GM23338 (cell line): ENCODE data around the gene PGAP3. TPM values are rescaled to one million over a fixed set of nuclear protein-coding genes. Genes with fewer than 3 reads are reported as not detected.

Experiments
- ATAC-seq: fragments of 200-7000 bp; cut with Tn5 transposase; 3 replicates; pipeline ENCODE4 v1.9.1; 2020
- DNase-seq: peaks from one replicate; pipeline ENCODE4 v3.0.0-alpha.2; 2015; ENCODE audit warnings: low spot score
- H2AFZ ChIP-seq: fragments of 200-600 bp; sonication (generic); 2 replicates; pipeline ENCODE4 v1.8.0; 2016; ENCODE audit warnings: antibody characterized with exemption, mild to moderate bottlenecking, moderate library complexity
- H3F3A ChIP-seq: fragments of 200-600 bp; sonication (generic); replicated peaks from 2 replicates; pipeline ENCODE4 v1.8.0; 2017; ENCODE audit warnings: antibody characterized with exemption, mixed run types, low read depth
- H3K27ac ChIP-seq: fragments of 200-600 bp; sonication (generic); 2 replicates; pipeline ENCODE4 v1.6.1; 2016; ENCODE audit warnings: low read depth
- H3K27me3 ChIP-seq: fragments of 200-600 bp; sonication (generic); 2 replicates; pipeline ENCODE4 v1.8.0; 2016; ENCODE audit warnings: mild to moderate bottlenecking, mixed run types, moderate library complexity; ENCODE audit not compliant: insufficient read depth
- H3K36me3 ChIP-seq: fragments of 200-600 bp; sonication (generic); 2 replicates; pipeline ENCODE4 v1.8.0; 2016; ENCODE audit warnings: mild to moderate bottlenecking; ENCODE audit not compliant: insufficient read depth
- H3K4me1 ChIP-seq: fragments of 200-600 bp; sonication (generic); 2 replicates; pipeline ENCODE4 v1.8.0; 2016; ENCODE audit warnings: mild to moderate bottlenecking, moderate library complexity; ENCODE audit not compliant: insufficient read depth
- H3K4me2 ChIP-seq: fragments of 200-600 bp; sonication (generic); 2 replicates; pipeline ENCODE4 v1.7.1; 2017; ENCODE audit warnings: mixed run types
- H3K4me3 ChIP-seq: fragments of 200-600 bp; sonication (generic); 2 replicates; pipeline ENCODE4 v1.6.1; 2016; ENCODE audit warnings: mixed run types
- H3K79me2 ChIP-seq: fragments of 200-600 bp; sonication (generic); replicated peaks from 2 replicates; pipeline ENCODE4 v1.8.0; 2017; ENCODE audit warnings: mild to moderate bottlenecking; ENCODE audit not compliant: insufficient read depth
- H3K9me2 ChIP-seq: fragments of 200-600 bp; sonication (generic); 2 replicates; pipeline ENCODE4 v1.8.0; 2017; ENCODE audit not compliant: insufficient read depth
- H4K20me1 ChIP-seq: fragments of 200-600 bp; sonication (generic); replicated peaks from 2 replicates; pipeline ENCODE4 v1.8.0; 2017; ENCODE audit warnings: mild to moderate bottlenecking; ENCODE audit not compliant: insufficient read depth
- H3K27ac Mint-ChIP-seq: 2 replicates; pipeline ENCODE4 v1.8.0; 2020; ENCODE audit warnings: inconsistent platforms, mild to moderate bottlenecking, moderate library complexity, mixed read lengths
- H3K27me3 Mint-ChIP-seq: 3 replicates; pipeline ENCODE4 v1.8.0; 2022; ENCODE audit warnings: low read depth, mild to moderate bottlenecking, moderate library complexity, mixed read lengths, inconsistent platforms; ENCODE audit not compliant: insufficient read depth, poor library complexity
- H3K36me3 Mint-ChIP-seq: 3 replicates; pipeline ENCODE4 v1.8.0; 2021; ENCODE audit warnings: low read depth, mild to moderate bottlenecking, inconsistent platforms, moderate library complexity, mixed read lengths
- H3K4me1 Mint-ChIP-seq: 3 replicates; pipeline ENCODE4 v1.8.0; 2020; ENCODE audit warnings: mild to moderate bottlenecking, inconsistent platforms, mixed read lengths
- H3K4me3 Mint-ChIP-seq: 3 replicates; pipeline ENCODE4 v1.8.0; 2021; ENCODE audit warnings: moderate library complexity, mild to moderate bottlenecking, inconsistent platforms, mixed read lengths
- H3K9me3 Mint-ChIP-seq: 3 replicates; pipeline ENCODE4 v1.8.0; 2020; ENCODE audit warnings: moderate library complexity, mild to moderate bottlenecking, inconsistent platforms, mixed read lengths
- CREB1 ChIP-seq: fragments of 250-450 bp; sonication (Bioruptor Pico); IDR thresholded peaks from 2 replicates; pipeline ENCODE4 v1.5.0; 2020; ENCODE audit warnings: low read depth, mild to moderate bottlenecking, moderate library complexity
- EZH2 ChIP-seq: fragments of 200-600 bp; sonication (generic); IDR thresholded peaks from one replicate; pipeline ENCODE4 v1.8.0; 2017; ENCODE audit warnings: antibody characterized with exemption, mild to moderate bottlenecking, low read depth; ENCODE audit not compliant: unreplicated experiment
- EZH2phosphoT487 ChIP-seq: fragments of 200-600 bp; sonication (generic); IDR thresholded peaks from one replicate; pipeline ENCODE4 v1.8.1; 2018; ENCODE audit warnings: antibody characterized with exemption; ENCODE audit not compliant: unreplicated experiment
- JUNB ChIP-seq: IDR thresholded peaks from one replicate; pipeline ENCODE4 v1.6.1; 2016; ENCODE audit warnings: antibody characterized with exemption; ENCODE audit not compliant: unreplicated experiment
- NANOG ChIP-seq: IDR thresholded peaks from 2 replicates; pipeline ENCODE4 v1.6.1; 2016; ENCODE audit warnings: antibody characterized with exemption, borderline replicate concordance
- POLR2AphosphoS5 ChIP-seq: IDR thresholded peaks from 2 replicates; pipeline ENCODE4 v1.6.1; 2016; ENCODE audit warnings: antibody characterized with exemption, low read depth
- STAT1 ChIP-seq: IDR thresholded peaks from one replicate; pipeline ENCODE4 v1.6.1; 2016; ENCODE audit warnings: antibody characterized with exemption; ENCODE audit not compliant: unreplicated experiment
- ZNF114 ChIP-seq: fragments of 250-450 bp; sonication (Bioruptor Pico); IDR thresholded peaks from 2 replicates; pipeline ENCODE4 v1.5.0; 2020; ENCODE audit warnings: mild to moderate bottlenecking, moderate library complexity
- ZNF331 ChIP-seq: fragments of 250-450 bp; sonication (Bioruptor Pico); IDR thresholded peaks from 2 replicates; pipeline ENCODE4 v1.5.0; 2020; ENCODE audit warnings: low read depth, mild to moderate bottlenecking, moderate library complexity
- polyA plus RNA-seq: library from polyadenylated mRNA; unstranded; fragments of >200 nt; fragmentation: Nextera tagmentation; extraction: Ambion mirVana; gene quantifications from 2 replicates; pipeline ENCODE4 v1.2.1, GENCODE V29; 2016
- total RNA-seq: library from RNA; depleted of rRNA; stranded (reverse); fragments of >200 nt; shearing (Covaris generic); gene quantifications from 2 replicates; pipeline ENCODE4 v1.2.3, GENCODE V29; 2014
- TF ChIP-seq, protein P1 (sequence below): IDR thresholded peaks from 2 replicates; pipeline ENCODE4 v1.6.1; 2016; ENCODE audit warnings: antibody characterized with exemption
- TF ChIP-seq, protein P2 (sequence below): IDR thresholded peaks from one replicate; pipeline ENCODE4 v1.6.1; 2018; ENCODE audit warnings: antibody characterized with exemption; ENCODE audit not compliant: unreplicated experiment
- TF ChIP-seq, protein P3 (sequence below), 2 experiments: fragments of 200-600 bp in 1 of 2; sonication (generic) in 1 of 2; conservative IDR thresholded peaks; 2 replicates each; pipeline versions ENCODE4 v1.5.1 to v1.6.1; 2016 to 2017; ENCODE audit warnings: antibody characterized with exemption in 2 of 2, low read depth in 2 of 2, mild to moderate bottlenecking in 2 of 2, moderate library complexity in 1 of 2

PGAP3 gene
- total and polyA plus RNA-seq, 2 experiments from 2014 or later = 7.0 to 10.7 TPM

DNA sequence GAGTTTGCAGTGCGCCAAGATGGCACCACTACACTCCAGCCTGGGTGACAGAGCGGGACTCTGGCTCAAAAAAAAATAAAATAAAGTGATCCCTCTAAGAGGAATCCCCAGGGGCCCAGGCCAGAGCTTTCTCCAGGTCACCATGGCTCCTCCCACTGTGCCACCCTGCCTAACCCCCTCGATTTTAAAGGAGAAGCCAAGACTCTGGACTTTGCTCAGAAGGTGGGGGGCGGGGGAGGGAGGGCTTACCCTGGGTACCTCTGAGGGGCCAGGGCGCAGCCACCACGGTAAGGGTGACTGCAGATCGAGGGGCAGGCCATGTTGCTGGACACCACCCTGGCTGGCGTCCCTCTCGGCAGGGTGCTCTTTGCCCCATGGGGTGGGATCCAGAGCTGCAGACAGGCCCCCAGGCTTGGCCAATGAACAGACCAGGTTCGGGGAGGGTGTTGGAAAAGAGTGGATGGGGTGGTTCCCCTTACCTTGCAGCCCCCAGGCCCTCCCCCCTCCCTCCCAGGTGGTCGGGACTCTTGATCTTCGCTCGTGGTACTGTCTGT, 49.4 kb upstream of the PGAP3 start:
- Histone ChIP-seq H3K36me3 (no peaks in the 10 kb centered on the region), H3K4me1 (peaks cover 33% of the 10 kb centered on the region), H3K27ac (no peak overlapping the region), H3K9me2 (no peaks in the 10 kb centered on the region), H3F3A (peaks cover 22% of the 10 kb centered on the region), H3K4me2 (peak overlapping the region; percentile 100), H3K27me3 (no peaks in the 10 kb centered on the region), H4K20me1 (no peaks in the 10 kb centered on the region), H3K79me2 (peaks cover 18% of the 10 kb centered on the region), H3K4me3 (peak overlapping the region; percentile 98), H2AFZ (peak overlapping the region; percentile 93; the same call in 1 of the 2 replicates)
- TF ChIP-seq POLR2AphosphoS5 (no peak), CREB1 (CRISPR knock-in tag) (no peak), STAT1 (no peak), EZH2phosphoT487 (no peak)
- TF ChIP-seq, protein P1, sequence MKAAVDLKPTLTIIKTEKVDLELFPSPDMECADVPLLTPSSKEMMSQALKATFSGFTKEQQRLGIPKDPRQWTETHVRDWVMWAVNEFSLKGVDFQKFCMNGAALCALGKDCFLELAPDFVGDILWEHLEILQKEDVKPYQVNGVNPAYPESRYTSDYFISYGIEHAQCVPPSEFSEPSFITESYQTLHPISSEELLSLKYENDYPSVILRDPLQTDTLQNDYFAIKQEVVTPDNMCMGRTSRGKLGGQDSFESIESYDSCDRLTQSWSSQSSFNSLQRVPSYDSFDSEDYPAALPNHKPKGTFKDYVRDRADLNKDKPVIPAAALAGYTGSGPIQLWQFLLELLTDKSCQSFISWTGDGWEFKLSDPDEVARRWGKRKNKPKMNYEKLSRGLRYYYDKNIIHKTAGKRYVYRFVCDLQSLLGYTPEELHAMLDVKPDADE = no peak
- Mint-ChIP-seq H3K36me3 (no peaks in the 10 kb centered on the region), H3K27ac (no peak overlapping the region), H3K4me1 (peaks cover 41% of the 10 kb centered on the region), H3K4me3 (peak overlapping the region; percentile 88), H3K27me3 (peaks cover 18% of the 10 kb centered on the region), H3K9me3 (no peaks in the 10 kb centered on the region; the same call in 2 of the 3 replicates)
- DNase-seq (no peak), ATAC-seq (no peak)

DNA sequence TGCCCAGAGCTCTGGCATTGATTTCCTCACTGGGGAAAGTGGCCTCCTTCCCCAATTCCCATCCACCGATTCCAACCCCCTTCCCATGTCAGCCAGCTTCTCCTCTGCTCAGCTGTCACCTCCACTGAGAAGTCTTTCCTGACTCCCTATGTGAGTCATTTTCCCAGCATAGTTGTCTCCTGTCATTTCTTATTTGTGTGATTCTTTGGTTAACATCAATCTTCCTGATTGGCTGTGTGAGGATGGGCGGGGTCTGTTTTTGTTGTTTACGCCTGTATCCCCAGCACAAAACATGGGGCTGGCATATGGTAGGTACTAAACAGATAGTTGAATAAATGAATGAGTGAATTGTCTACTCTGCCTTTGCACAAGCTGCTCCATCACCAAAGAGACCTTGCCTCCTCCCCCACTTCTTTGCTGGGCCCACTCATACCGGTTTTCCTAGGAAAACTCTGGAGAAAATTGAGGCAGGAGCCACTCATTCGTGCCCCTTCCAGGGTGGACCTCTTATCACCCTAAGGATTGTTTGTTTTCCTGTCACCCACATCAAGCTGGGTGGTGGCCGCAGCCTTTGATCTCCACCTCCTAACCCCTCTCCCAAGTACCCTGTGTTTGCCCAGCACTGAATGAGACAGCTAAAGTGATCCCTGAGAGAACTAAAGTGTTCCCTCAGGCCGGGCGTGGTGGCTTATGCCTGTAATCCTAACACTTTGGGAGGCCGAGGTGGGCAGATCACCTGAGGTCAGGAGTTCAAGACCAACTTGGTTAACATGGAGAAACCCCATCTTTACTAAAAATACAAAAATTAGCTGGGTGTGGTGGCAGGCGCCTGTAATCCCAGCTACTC, 48.7 kb upstream of the PGAP3 start:
- no peaks in the 10 kb centered on the region for H3K36me3 Mint-ChIP-seq
- H3K4me3 Mint-ChIP-seq = peak overlapping the region; percentile 16
- Histone ChIP-seq H3K79me2 (peaks cover 12% of the 10 kb centered on the region), H2AFZ (no peak overlapping the region), H3K9me2 (no peaks in the 10 kb centered on the region), H3K4me3 (no peak overlapping the region), H3K36me3 (no peaks in the 10 kb centered on the region), H3F3A (peaks cover 22% of the 10 kb centered on the region), H3K27ac (peak overlapping the region; percentile 50; the same call in 1 of the 2 replicates), H3K4me2 (peak overlapping the region; percentile 100), H3K27me3 (no peaks in the 10 kb centered on the region), H3K4me1 (peaks cover 32% of the 10 kb centered on the region), H4K20me1 (no peaks in the 10 kb centered on the region)
- no peaks in the 10 kb centered on the region; the same call in 2 of the 3 replicates for H3K9me3 Mint-ChIP-seq
- ATAC-seq (no peak), DNase-seq (peak; percentile 53)
- no peak overlapping the region; the same call in 1 of the 2 replicates for H3K27ac Mint-ChIP-seq
- peaks cover 18% of the 10 kb centered on the region for H3K27me3 Mint-ChIP-seq
- H3K4me1 Mint-ChIP-seq = peaks cover 40% of the 10 kb centered on the region
- TF ChIP-seq ZNF331 (CRISPR knock-in tag) (no peak), EZH2 (no peak), NANOG (no peak), POLR2AphosphoS5 (no peak), JUNB (no peak), ZNF114 (CRISPR knock-in tag) (no peak), STAT1 (no peak), CREB1 (CRISPR knock-in tag) (no peak), EZH2phosphoT487 (no peak)
- TF ChIP-seq, protein P2, sequence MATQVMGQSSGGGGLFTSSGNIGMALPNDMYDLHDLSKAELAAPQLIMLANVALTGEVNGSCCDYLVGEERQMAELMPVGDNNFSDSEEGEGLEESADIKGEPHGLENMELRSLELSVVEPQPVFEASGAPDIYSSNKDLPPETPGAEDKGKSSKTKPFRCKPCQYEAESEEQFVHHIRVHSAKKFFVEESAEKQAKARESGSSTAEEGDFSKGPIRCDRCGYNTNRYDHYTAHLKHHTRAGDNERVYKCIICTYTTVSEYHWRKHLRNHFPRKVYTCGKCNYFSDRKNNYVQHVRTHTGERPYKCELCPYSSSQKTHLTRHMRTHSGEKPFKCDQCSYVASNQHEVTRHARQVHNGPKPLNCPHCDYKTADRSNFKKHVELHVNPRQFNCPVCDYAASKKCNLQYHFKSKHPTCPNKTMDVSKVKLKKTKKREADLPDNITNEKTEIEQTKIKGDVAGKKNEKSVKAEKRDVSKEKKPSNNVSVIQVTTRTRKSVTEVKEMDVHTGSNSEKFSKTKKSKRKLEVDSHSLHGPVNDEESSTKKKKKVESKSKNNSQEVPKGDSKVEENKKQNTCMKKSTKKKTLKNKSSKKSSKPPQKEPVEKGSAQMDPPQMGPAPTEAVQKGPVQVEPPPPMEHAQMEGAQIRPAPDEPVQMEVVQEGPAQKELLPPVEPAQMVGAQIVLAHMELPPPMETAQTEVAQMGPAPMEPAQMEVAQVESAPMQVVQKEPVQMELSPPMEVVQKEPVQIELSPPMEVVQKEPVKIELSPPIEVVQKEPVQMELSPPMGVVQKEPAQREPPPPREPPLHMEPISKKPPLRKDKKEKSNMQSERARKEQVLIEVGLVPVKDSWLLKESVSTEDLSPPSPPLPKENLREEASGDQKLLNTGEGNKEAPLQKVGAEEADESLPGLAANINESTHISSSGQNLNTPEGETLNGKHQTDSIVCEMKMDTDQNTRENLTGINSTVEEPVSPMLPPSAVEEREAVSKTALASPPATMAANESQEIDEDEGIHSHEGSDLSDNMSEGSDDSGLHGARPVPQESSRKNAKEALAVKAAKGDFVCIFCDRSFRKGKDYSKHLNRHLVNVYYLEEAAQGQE = no peak
- TF ChIP-seq, protein P1 = no peak
- TF ChIP-seq, protein P3, sequence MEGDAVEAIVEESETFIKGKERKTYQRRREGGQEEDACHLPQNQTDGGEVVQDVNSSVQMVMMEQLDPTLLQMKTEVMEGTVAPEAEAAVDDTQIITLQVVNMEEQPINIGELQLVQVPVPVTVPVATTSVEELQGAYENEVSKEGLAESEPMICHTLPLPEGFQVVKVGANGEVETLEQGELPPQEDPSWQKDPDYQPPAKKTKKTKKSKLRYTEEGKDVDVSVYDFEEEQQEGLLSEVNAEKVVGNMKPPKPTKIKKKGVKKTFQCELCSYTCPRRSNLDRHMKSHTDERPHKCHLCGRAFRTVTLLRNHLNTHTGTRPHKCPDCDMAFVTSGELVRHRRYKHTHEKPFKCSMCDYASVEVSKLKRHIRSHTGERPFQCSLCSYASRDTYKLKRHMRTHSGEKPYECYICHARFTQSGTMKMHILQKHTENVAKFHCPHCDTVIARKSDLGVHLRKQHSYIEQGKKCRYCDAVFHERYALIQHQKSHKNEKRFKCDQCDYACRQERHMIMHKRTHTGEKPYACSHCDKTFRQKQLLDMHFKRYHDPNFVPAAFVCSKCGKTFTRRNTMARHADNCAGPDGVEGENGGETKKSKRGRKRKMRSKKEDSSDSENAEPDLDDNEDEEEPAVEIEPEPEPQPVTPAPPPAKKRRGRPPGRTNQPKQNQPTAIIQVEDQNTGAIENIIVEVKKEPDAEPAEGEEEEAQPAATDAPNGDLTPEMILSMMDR (conservative IDR thresholded peaks at IDR 0.05; ENCODE audit: low read depth in 2 of 2) = no peak
